ENCODE data around the gene FRMD1. TPM values are rescaled to one million over a fixed set of nuclear protein-coding genes. Genes with fewer than 3 reads are reported as not detected.

Gene FRMD1
- total and polyA plus RNA-seq, 2 of the 8 experiments (the other 6 are each of a cell fraction or from before 2014, with no cell fraction given), result 0.36 TPM; not detected in 1

- DNase-seq (ENCODE audit: low read depth in 1 of 2, low spot score in 2 of 2) (no peak), FAIRE-seq (no peak)
- H3K18ac ChIP-seq (ENCODE audit: extremely low read depth, low read length), result no peak overlapping the region
- H3K23me2 ChIP-seq (ENCODE audit: low read depth, low read length), result peaks cover 6% of the 10 kb centered on the region; the same call in 1 of the 2 replicates
- H3K9me3 ChIP-seq (ENCODE audit: insufficient read depth in 2 of 2, low read depth in 1 of 2, low read length in 1 of 2), result no peaks in the 10 kb centered on the region
- H3K36me3 ChIP-seq (ENCODE audit: control insufficient read depth in 2 of 4, insufficient read depth in 4 of 4, low read length in 3 of 4), result no peaks in the 10 kb centered on the region
- no peak for TF ChIP-seq SIX5 (IDR thresholded peaks at IDR 0.05; ENCODE audit: low read depth, low read length)
- no peak overlapping the region for H3K9ac ChIP-seq (replicated peaks in 1 of 4; ENCODE audit: extremely low read depth in 1 of 4, low read depth in 3 of 4, low read length in 3 of 4)
- H3K23ac ChIP-seq (ENCODE audit: insufficient read length), result no peak overlapping the region
- no peak overlapping the region for H2AK5ac ChIP-seq (ENCODE audit: low read depth, low read length)
- no peaks in the 10 kb centered on the region for H3K27me3 ChIP-seq (replicated peaks in 1 of 4; ENCODE audit: control insufficient read depth in 3 of 4, extremely low read depth in 1 of 4, insufficient read depth in 3 of 4, low read length in 3 of 4)
- H2BK5ac ChIP-seq (ENCODE audit: low read depth, low read length), result no peak overlapping the region
- H3K14ac ChIP-seq (ENCODE audit: insufficient read length), result no peak overlapping the region
- no peak overlapping the region for H4K8ac ChIP-seq (ENCODE audit: extremely low read depth, insufficient read depth, low read length)
- no peak overlapping the region for H2BK12ac ChIP-seq (ENCODE audit: low read depth, low read length)
- no peak overlapping the region for H2BK15ac ChIP-seq (ENCODE audit: low read length)
- H3K79me2 ChIP-seq (ENCODE audit: control insufficient read depth in 1 of 2, insufficient read depth in 2 of 2, low read length in 2 of 2), result no peaks in the 10 kb centered on the region
- 87% methylated on average over 14 of the region's 14 CpGs; no CpG with 5 or more reads in 1 of the 2 experiments for WGBS, 2 experiments (ENCODE audit: extremely low coverage in 1 of 2, insufficient coverage in 1 of 2, insufficient read length in 1 of 2, insufficient replicate concordance in 2 of 2, low coverage in 1 of 2, low lambda C conversion rate in 2 of 2, missing lambda C conversion rate in 1 of 2)
- H2BK120ac ChIP-seq (replicated peaks; ENCODE audit: low read depth, low read length), result no peak overlapping the region
- H4K91ac ChIP-seq (replicated peaks; ENCODE audit: insufficient read length, low read length), result no peak overlapping the region
- H3K4ac ChIP-seq (replicated peaks; ENCODE audit: insufficient read length, low read depth, low read length), result no peak overlapping the region
- H3K4me1 ChIP-seq (replicated peaks in 1 of 4; ENCODE audit: control insufficient read depth in 3 of 4, insufficient read depth in 4 of 4, low read length in 3 of 4), result peaks cover 0 to 3% (median 2%) of the 10 kb centered on the region in 4 experiments; a peak in 4 of 7 replicates
- no peak overlapping the region for H3K27ac ChIP-seq (ENCODE audit: low read depth, low read length)
- H3K4me3 ChIP-seq (ENCODE audit: extremely low read depth in 1 of 4, insufficient read depth in 2 of 4, low read depth in 3 of 4, low read length in 4 of 4), result no peak overlapping the region
- no peak overlapping the region for H4K5ac ChIP-seq (ENCODE audit: insufficient read length, low read depth, low read length)
- no peak overlapping the region for H2AFZ ChIP-seq (ENCODE audit: low read length)
- POLR2A ChIA-PET (ENCODE audit: partially characterized antibody), result no interaction called here
- CTCF ChIA-PET (ENCODE audit: partially characterized antibody), result interaction anchor here (1.0 to 1.7 kb wide), 3 partner anchors 11 to 62 kb away, joined by 3 to 7 read pairs (median 6); no protein-coding TSS in a partner anchor
- H3K79me1 ChIP-seq (ENCODE audit: low read depth, low read length), result no peaks in the 10 kb centered on the region
- H3K56ac ChIP-seq (replicated peaks; ENCODE audit: insufficient read length, low read depth, low read length), result no peak overlapping the region
- peaks cover 0 to 3% of the 10 kb centered on the region in 2 experiments for H4K20me1 ChIP-seq (replicated peaks in 1 of 2; ENCODE audit: control insufficient read depth in 1 of 2, insufficient read depth in 2 of 2, low read length in 2 of 2)
- no peak overlapping the region for H3K4me2 ChIP-seq (ENCODE audit: insufficient read depth in 1 of 2, low read depth in 2 of 2, low read length in 2 of 2)
- H2BK20ac ChIP-seq (ENCODE audit: low read length), result no peak overlapping the region
These were observed 43.0 kb upstream of the FRMD1 start for GRCh38 chr6:168122011-168122410.
